Erythroblast (primary cell): Measurements from ENCODE around the gene ASIP.
A peak's percentile ranks its signal among the peaks of the same experiment; 100 is the strongest.
"Not testable (repeated sequence)": the region's sequence is repeated elsewhere in the genome, so short reads cannot be mapped to it uniquely, and the experiment has no call there.

Source experiments
- DNase-seq, 2 experiments: peaks; one replicate each; lab custom pipeline; 2025; lab: John Stamatoyannopoulos, UW
- GATA1 ChIP-seq: IDR thresholded peaks from 2 replicates; pipeline ENCODE4 v1.6.1; 2011; ENCODE audit warnings: low read depth, mild to moderate bottlenecking, control low read depth, low read length, moderate library complexity
- POLR2A ChIP-seq: IDR thresholded peaks from 2 replicates; pipeline ENCODE4 v1.6.1; 2011; ENCODE audit warnings: mild to moderate bottlenecking, low read length

ASIP gene, protein sequence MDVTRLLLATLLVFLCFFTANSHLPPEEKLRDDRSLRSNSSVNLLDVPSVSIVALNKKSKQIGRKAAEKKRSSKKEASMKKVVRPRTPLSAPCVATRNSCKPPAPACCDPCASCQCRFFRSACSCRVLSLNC

GRCh38 chr20:34240693-34241615 lies at the start of gene ASIP:
TSS of gene ASIP (plus strand) at chr20:34241423. CDS start at chr20:34260375, 18,952 bp downstream.
- TF ChIP-seq POLR2A = no peak
- no peak for TF ChIP-seq GATA1
- no peak for DNase-seq

- TF ChIP-seq POLR2A = no peak
- no peak for TF ChIP-seq GATA1
- DNase-seq = no peak
Observed at GRCh38 chr20:34193051-34193450, 48.2 kb upstream of the ASIP start.

- TF ChIP-seq POLR2A (no peak), GATA1 (no peak)
- no peak for DNase-seq
Observed at GRCh38 chr20:34199183-34199582, 42.0 kb upstream of the ASIP start.

- DNase-seq = no peak
- TF ChIP-seq GATA1 = no peak
- no peak for TF ChIP-seq POLR2A
Observed at GRCh38 chr20:34200023-34200422, 41.2 kb upstream of the ASIP start.

- TF ChIP-seq POLR2A (no peak), GATA1 (no peak)
- DNase-seq = no peak
Observed at GRCh38 chr20:34201531-34201930, 39.7 kb upstream of the ASIP start.

DNA sequence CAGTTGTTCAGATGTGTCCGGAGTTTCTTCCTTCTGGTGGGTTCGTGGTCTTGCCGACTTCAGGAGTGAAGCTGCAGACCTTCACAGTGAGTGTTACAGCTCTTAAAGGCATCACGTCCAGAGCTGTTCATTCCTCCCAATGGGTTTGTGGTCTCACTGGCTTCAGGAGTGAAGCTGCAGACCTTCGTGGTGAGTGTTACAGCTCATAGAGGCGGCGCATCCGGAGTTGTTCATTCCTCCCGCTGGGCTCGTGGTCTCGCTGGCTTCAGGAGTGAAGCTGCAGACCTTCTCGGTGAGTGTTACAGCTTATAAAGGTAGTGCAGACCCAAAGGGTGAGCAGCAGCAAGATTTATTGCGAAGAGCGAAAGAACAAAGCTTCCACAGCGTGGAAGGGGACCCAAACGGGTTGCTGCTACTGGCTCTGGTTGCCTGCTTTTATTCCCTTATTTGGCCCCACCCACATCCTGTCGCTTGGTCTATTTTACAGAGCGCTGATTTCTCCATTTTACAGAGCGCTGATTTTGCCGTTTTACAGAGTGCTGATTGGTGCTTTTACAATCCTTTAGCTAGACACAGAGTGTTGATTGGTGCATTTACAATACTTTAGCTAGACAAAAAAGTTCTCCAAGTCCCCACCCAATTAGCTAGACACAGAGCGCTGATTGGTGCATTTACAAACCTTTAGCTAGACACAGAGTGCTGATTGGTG lies 35.9 kb upstream of the ASIP start:
- not testable (repeated sequence) for DNase-seq

DNA sequence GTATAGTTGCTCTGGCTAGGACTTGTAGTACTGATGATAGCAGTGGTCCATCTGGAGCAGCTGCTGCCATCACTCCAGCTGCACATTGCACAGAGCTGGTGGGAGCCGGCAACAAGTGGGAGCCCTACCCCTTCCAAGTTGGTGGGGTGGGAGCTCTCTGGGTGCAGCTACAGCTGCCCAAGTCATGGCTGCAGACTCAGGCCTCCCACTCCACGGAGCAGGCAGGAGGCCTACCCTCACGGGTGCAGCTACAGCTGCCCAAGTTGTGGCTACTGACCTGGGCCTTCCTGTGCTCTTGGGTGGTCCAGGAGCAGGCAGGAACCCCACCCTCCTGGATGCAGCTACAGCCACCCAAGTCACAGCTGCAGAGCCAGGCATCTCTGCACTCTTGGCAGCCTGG lies 32.1 kb upstream of the ASIP start:
- no peak for TF ChIP-seq GATA1
- no peak for TF ChIP-seq POLR2A
- no peak for DNase-seq

DNA sequence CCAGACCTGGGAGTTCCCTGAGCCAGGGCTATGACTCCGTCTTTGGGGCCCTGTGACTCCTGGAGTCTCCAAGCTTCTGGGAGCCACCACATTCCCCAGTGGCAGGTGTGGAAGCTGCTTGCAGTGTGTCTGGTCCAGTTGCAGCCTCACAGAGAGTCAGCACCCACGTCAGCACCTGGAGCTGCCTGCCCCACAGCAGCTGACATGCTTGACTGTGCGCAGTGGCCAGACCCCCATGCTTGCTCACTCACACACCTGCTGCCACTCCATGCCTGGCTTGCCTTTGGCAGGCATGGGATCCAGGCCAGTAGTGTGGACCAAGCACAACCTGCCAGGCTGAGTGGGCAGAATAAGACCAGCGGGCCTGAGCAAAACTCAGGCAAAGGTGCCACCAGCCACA lies 31.0 kb upstream of the ASIP start:
- DNase-seq = no peak
- TF ChIP-seq GATA1 (no peak), POLR2A (no peak)

GRCh38 chr20:34211591-34211990 lies 29.6 kb upstream of the ASIP start:
- DNase-seq = no peak

DNA sequence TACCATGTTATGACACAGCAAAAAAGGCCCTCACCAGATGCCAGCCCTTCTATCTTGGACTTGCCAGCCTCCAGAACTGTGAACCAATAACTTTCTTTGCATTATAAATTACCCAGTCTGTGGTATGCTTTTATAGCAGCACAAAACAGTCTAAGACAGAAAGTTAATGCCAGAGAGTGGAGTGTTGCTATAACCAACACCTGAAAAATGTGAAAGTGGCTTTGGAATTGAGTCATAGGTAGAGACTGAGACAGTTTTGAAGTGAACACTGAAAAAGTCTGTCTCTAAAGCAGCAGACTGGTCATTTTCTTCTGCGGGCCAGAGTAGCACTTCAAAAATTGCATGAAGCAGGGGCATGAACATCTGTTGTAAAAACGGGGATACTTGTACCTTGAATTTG lies 28.0 kb upstream of the ASIP start:
- TF ChIP-seq POLR2A (no peak), GATA1 (no peak)
- DNase-seq = no peak

More at GRCh38 chr20:34211591-34211990, 29.6 kb upstream of the ASIP start:
- TF ChIP-seq POLR2A = no peak
- no peak for TF ChIP-seq GATA1

DNA sequence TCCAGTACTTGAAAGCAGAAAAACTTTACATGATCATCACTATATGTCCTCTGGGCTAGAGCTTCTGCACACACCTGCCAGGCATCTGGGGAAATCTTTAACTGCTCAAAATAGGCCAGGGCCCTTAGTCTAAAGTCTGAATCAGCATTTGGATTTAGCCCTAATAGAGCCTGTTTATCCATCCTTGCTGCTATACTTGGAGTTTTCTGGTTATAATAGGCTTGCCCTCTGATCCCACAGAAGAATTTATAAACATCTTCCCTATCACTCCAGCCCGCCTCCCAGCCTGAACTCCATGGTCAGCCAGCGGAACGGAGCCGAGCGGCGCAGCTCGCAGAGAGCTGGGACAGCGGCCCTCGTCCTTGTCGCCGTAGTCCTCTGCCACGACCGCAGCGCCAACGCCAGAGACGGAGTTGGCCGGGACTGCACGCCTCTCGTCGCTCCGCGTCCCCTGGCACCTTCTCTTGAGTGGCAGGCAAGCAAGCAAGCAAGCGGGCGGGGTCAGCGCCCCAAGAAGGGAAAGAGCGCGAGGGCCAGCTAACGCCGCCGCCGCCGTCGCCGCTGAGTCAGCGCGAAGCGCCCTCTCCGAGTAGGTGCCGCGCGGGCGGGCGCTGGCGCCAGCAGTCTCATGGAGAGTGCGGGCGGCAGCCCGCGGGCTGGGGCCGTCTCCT lies 25.4 kb upstream of the ASIP start:
- TF ChIP-seq POLR2A (peak; percentile 33), GATA1 (no peak)
- DNase-seq = peak; percentile 85 to 88

DNA sequence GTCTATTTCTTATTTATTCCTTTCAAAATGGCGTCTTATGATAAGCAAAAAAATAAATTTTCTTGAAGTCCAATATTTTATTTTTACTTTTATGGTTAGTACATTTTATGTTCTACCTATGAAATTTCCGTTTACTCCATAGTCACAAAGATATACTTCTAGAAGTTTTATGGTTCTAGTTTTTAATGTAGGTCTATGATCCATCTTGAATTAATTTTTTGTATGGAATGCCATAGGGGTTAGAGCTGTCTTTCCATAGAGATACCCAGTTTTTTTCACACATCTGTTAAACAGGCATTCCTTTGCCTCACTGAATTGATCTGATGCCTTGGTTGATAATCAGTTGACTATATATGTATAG lies 24.9 kb upstream of the ASIP start:
- TF ChIP-seq POLR2A (no peak), GATA1 (no peak)
- DNase-seq = no peak

GRCh38 chr20:34220561-34220960 lies 20.7 kb upstream of the ASIP start:
- no peak for DNase-seq

DNA sequence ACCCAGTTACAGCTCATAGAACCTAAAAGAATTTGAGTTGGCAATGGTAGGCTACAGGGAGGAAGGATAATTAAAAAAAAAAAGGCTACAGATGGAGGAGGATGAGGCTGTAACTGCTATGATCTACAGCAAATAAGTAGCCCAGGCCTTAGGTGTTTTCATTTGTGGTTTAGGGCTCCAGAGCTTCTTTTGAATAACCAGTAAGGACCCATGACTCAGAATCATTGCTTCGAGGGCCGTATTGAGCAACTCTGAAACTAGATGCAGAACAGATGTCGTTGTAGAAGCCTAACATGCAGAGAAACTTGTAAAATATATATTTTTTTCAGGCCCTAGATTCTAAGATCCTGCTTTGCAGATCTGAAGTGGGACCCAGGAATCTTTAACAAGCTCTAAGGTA lies 19.0 kb upstream of the ASIP start:
- no peak for DNase-seq
- TF ChIP-seq GATA1 = no peak

More at GRCh38 chr20:34220561-34220960, 20.7 kb upstream of the ASIP start:
- no peak for TF ChIP-seq POLR2A
- TF ChIP-seq GATA1 = no peak

GRCh38 chr20:34224251-34224650 lies 17.0 kb upstream of the ASIP start:
- not testable (repeated sequence) for DNase-seq
